ENCODE measurements around the gene TRIM67.

TRIM67 gene

GRCh38 chr1:231234506-231234905 is 72.6 kb downstream of the TRIM67 start:
- no peak overlapping the region for H3K4me2 ChIP-seq
- H3K4me1 ChIP-seq (ENCODE audit: low read depth, poor library complexity, severe bottlenecking): peaks cover under 1% of the 10 kb centered on the region
- no peaks in the 10 kb centered on the region for H3K27me3 ChIP-seq (ENCODE audit: insufficient read depth, low read depth)
- H3K27ac ChIP-seq: no peak overlapping the region
- no peak overlapping the region for H3K9ac ChIP-seq
- no peak for TF ChIP-seq CTCF (conservative IDR thresholded peaks at IDR 0.05; ENCODE audit: low read depth, low read length)
- no peak overlapping the region for H3K4me3 ChIP-seq (IDR thresholded peaks at IDR 0.05; ENCODE audit: insufficient read depth, low read depth, low read length)
- H3K36me3 ChIP-seq (ENCODE audit: insufficient read depth): no peaks in the 10 kb centered on the region
- H3K79me2 ChIP-seq (ENCODE audit: insufficient read depth, low read depth): peaks cover 6% of the 10 kb centered on the region; the same call in 1 of the 2 replicates
- no peaks in the 10 kb centered on the region for H4K20me1 ChIP-seq (ENCODE audit: insufficient read depth)
- no peak overlapping the region for H2AFZ ChIP-seq (ENCODE audit: low read depth)

DNA sequence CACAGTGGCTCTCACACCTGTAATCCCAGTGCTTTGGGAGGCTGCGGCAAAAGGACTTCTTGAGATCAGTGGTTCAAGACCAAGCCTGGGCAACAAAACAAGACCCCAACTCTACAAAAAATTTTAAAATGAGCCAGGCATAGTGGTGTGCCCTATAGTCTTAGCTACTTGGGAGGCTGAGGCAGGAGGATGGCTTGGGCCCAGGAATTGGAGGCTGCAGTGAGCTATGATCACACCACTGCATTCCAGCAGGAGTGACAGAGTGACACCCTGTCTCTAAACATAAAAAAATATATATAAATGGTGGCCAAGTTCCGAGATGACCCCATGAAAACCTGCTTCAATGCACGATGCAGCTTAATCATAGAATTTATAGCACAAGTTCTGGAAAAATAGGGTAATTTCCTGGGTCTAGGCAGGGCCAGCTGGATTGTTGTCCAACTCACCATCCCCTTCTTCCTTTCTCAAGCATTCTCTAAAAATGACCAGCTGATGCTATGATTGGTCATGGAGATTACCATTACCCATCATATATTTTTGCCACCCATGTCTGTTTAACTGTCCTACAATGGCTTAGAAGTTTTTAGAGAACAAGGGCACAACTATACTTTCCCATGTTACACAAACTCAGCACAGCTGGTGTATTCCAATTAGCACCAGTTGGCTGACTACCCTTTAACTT is 73.8 kb downstream of the TRIM67 start:
- Histone ChIP-seq H3K4me1 (ENCODE audit: low read depth, poor library complexity, severe bottlenecking) (peaks cover 9% of the 10 kb centered on the region), H3K4me2 (no peak overlapping the region), H3K36me3 (ENCODE audit: insufficient read depth) (no peaks in the 10 kb centered on the region), H3K9ac (no peak overlapping the region), H3K4me3 (IDR thresholded peaks at IDR 0.05; ENCODE audit: insufficient read depth, low read depth, low read length) (no peak overlapping the region), H3K27ac (no peak overlapping the region), H3K27me3 (ENCODE audit: insufficient read depth, low read depth) (no peaks in the 10 kb centered on the region), H4K20me1 (ENCODE audit: insufficient read depth) (no peaks in the 10 kb centered on the region), H2AFZ (ENCODE audit: low read depth) (no peak overlapping the region), H3K79me2 (ENCODE audit: insufficient read depth, low read depth) (peaks cover 14% of the 10 kb centered on the region; the same call in 1 of the 2 replicates)
- TF ChIP-seq CTCF (conservative IDR thresholded peaks at IDR 0.05; ENCODE audit: low read depth, low read length): no peak

DNA sequence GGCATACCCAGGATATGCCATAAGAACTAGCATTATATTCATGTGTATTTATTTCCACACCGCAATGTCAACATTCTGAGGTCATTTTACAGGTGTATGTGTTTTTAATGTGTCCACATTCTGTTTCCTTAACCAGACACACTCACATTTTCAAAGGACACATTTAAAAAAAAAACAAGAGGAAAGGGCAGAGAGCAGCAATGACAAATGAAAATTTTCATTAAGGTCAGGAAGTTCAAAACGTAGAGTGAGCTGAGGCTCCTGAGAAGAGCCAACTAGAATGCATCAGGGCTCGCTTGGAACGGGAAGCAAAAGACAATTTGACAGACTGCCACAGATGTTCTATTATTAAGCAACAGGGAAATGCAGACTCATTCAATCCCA is 74.3 kb downstream of the TRIM67 start:
- no peak for TF ChIP-seq CTCF (conservative IDR thresholded peaks at IDR 0.05; ENCODE audit: low read depth, low read length)
- no peaks in the 10 kb centered on the region for H3K36me3 ChIP-seq (ENCODE audit: insufficient read depth)
- H3K27me3 ChIP-seq (ENCODE audit: insufficient read depth, low read depth): no peaks in the 10 kb centered on the region
- H3K4me1 ChIP-seq (ENCODE audit: low read depth, poor library complexity, severe bottlenecking): peaks cover 9% of the 10 kb centered on the region
- peaks cover 14% of the 10 kb centered on the region; the same call in 1 of the 2 replicates for H3K79me2 ChIP-seq (ENCODE audit: insufficient read depth, low read depth)
- H4K20me1 ChIP-seq (ENCODE audit: insufficient read depth): no peaks in the 10 kb centered on the region
- H2AFZ ChIP-seq (ENCODE audit: low read depth): no peak overlapping the region
- H3K4me3 ChIP-seq (IDR thresholded peaks at IDR 0.05; ENCODE audit: insufficient read depth, low read depth, low read length): no peak overlapping the region
- no peak overlapping the region for H3K4me2 ChIP-seq
- H3K9ac ChIP-seq: no peak overlapping the region
- H3K27ac ChIP-seq: no peak overlapping the region

DNA sequence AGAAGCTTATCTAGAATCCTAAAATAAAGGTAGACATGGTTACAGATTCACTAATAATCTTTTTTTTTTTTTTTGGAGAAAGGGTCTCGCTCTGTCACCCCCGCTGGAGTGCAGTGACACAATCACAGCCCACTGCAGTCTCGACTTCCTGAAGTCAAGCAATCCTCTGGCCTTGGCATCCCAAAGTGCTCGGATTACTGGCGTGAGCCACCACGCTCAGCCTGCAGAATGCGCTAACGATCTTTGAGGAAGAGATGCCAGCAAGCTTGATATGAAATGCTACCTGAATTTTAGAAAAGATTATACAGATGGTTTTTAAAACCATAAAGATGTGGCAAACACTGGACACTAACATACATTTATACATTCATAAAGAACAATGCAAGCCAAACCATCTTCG is 75.1 kb downstream of the TRIM67 start:
- Histone ChIP-seq H3K79me2 (ENCODE audit: insufficient read depth, low read depth) (peaks cover 21% of the 10 kb centered on the region), H3K4me2 (no peak overlapping the region), H3K4me3 (IDR thresholded peaks at IDR 0.05; ENCODE audit: insufficient read depth, low read depth, low read length) (no peak overlapping the region), H3K27ac (no peak overlapping the region), H3K36me3 (ENCODE audit: insufficient read depth) (no peaks in the 10 kb centered on the region), H3K27me3 (ENCODE audit: insufficient read depth, low read depth) (no peaks in the 10 kb centered on the region), H3K9ac (no peak overlapping the region), H4K20me1 (ENCODE audit: insufficient read depth) (no peaks in the 10 kb centered on the region), H3K4me1 (ENCODE audit: low read depth, poor library complexity, severe bottlenecking) (peaks cover 9% of the 10 kb centered on the region), H2AFZ (ENCODE audit: low read depth) (no peak overlapping the region)
- TF ChIP-seq CTCF (conservative IDR thresholded peaks at IDR 0.05; ENCODE audit: low read depth, low read length): no peak
